ENCODE data around the gene FUT3.
"Not testable (repeated sequence)": the region's sequence is repeated elsewhere in the genome, so short reads cannot be mapped to it uniquely, and the experiment has no call there.

GRCh38 chr19:5841735-5842111 is 9.5 kb downstream of the FUT3 start:
- TF ChIP-seq EZH2phosphoT487 (IDR thresholded peaks at IDR 0.05; ENCODE audit: borderline replicate concordance, low read depth); EP300 (IDR thresholded peaks at IDR 0.05; ENCODE audit: borderline replicate concordance in 1 of 2, low read depth in 1 of 2, low read length in 1 of 2); MXI1 (IDR thresholded peaks at IDR 0.05; ENCODE audit: low read depth, low read length): not testable (repeated sequence)
- TF ChIP-seq, protein P1, sequence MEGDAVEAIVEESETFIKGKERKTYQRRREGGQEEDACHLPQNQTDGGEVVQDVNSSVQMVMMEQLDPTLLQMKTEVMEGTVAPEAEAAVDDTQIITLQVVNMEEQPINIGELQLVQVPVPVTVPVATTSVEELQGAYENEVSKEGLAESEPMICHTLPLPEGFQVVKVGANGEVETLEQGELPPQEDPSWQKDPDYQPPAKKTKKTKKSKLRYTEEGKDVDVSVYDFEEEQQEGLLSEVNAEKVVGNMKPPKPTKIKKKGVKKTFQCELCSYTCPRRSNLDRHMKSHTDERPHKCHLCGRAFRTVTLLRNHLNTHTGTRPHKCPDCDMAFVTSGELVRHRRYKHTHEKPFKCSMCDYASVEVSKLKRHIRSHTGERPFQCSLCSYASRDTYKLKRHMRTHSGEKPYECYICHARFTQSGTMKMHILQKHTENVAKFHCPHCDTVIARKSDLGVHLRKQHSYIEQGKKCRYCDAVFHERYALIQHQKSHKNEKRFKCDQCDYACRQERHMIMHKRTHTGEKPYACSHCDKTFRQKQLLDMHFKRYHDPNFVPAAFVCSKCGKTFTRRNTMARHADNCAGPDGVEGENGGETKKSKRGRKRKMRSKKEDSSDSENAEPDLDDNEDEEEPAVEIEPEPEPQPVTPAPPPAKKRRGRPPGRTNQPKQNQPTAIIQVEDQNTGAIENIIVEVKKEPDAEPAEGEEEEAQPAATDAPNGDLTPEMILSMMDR (IDR thresholded peaks at IDR 0.05) = not testable (repeated sequence)
